GM12872 (cell line): ENCODE results near the gene ESAM.

ENCODE experiments used
- TF ChIP-seq, protein P1 (sequence below): IDR thresholded peaks from 3 replicates; pipeline ENCODE4 v1.5.1; 2011; ENCODE audit warnings: low read depth, mild to moderate bottlenecking, low read length, moderate library complexity; ENCODE audit not compliant: insufficient read depth

The ESAM gene

DNA sequence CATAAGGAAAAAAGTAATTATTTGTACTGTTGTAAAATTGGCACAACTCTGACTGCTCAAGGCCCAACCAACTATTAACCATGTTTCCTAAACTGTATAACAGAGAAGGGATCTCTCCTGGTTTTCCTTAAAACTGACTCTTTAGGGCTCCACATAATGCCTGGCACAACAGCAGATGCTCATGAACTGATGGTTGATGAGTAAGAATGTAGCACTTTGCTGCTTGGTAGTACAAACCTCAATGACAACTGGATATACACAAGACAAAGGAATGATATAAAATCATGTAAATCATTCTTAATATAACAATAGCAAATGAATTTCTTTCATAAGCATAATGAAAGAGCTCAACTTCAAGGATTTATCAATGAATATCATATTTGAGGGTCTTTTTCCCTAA lies 26.4 kb upstream of the ESAM start:
- TF ChIP-seq, protein P1, sequence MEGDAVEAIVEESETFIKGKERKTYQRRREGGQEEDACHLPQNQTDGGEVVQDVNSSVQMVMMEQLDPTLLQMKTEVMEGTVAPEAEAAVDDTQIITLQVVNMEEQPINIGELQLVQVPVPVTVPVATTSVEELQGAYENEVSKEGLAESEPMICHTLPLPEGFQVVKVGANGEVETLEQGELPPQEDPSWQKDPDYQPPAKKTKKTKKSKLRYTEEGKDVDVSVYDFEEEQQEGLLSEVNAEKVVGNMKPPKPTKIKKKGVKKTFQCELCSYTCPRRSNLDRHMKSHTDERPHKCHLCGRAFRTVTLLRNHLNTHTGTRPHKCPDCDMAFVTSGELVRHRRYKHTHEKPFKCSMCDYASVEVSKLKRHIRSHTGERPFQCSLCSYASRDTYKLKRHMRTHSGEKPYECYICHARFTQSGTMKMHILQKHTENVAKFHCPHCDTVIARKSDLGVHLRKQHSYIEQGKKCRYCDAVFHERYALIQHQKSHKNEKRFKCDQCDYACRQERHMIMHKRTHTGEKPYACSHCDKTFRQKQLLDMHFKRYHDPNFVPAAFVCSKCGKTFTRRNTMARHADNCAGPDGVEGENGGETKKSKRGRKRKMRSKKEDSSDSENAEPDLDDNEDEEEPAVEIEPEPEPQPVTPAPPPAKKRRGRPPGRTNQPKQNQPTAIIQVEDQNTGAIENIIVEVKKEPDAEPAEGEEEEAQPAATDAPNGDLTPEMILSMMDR = no peak

DNA sequence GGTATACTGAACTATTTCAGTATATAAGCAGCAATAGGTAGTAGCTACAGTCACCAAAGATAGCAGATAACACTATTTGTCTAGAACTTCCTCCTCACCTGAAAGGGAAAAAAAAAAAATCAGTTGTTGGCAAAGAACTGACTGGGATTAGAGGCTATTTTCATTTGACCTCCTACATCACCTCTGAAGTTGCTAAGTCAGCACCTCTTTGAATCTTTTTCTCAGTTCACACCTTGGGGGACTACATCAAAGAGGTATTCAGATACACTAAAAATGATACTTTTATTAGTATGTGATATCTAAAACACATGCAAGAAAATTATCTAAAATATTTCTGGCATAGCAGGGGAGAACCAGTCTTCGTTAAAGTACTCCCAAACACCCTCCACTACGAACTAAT lies 22.0 kb upstream of the ESAM start:
- TF ChIP-seq, protein P1 = no peak

DNA sequence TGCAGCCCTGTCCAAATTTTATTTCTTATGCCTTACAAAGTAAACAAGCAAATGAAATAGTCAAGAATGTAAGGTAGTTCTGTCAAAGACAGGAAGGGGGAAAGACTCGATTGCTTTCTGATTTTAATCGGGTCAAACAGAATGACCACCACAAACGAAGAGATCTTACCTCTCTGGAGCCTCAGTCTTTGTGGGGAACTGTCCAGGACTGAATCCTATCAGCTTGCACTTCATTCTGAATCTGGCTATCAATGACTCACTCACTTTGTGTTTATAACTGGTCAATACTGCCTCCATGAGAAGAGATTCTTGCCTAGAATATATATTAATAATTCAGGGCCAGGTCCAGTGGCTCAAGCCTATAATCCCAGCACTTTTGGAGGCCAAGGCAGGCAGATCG lies 20.9 kb upstream of the ESAM start:
- TF ChIP-seq, protein P1 = no peak

DNA sequence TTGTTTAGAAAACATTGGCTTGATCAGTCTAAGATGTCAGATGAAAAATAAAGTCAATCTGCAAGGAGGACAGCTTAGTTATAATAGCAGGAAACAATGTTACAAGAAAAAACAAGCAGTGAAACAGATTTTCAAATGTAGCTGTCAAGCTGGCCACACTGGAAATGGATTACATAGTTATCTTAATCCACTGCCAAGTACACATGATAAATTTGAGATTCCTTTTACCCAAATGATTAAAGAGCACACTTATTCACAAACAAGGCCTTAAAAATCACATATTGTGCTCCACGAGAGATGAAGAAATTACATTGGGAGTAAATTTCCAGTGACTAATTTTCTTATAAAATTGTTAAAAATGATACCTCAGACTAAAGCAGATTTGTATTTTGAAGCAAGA lies 17.5 kb upstream of the ESAM start:
- TF ChIP-seq, protein P1 = no peak

DNA sequence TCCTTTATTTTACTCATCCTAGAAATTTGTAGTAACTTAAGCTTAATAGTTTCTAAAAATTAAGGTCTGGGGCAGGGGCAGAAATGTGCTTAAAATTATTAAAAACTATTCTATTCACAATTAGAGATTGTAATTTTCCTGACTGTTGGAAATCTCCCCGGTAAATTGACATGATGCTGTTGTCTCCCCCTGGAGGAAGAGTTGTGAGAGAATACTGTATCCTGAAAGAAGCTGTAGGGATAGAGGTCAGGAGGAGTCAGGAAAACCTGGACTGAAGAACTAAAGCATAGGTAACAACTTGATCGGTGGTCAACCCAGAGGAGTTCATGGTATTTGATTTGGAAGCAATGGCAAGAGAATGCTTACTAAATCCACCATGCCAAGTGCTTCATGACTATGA lies 16.2 kb upstream of the ESAM start:
- TF ChIP-seq, protein P1 = no peak

DNA sequence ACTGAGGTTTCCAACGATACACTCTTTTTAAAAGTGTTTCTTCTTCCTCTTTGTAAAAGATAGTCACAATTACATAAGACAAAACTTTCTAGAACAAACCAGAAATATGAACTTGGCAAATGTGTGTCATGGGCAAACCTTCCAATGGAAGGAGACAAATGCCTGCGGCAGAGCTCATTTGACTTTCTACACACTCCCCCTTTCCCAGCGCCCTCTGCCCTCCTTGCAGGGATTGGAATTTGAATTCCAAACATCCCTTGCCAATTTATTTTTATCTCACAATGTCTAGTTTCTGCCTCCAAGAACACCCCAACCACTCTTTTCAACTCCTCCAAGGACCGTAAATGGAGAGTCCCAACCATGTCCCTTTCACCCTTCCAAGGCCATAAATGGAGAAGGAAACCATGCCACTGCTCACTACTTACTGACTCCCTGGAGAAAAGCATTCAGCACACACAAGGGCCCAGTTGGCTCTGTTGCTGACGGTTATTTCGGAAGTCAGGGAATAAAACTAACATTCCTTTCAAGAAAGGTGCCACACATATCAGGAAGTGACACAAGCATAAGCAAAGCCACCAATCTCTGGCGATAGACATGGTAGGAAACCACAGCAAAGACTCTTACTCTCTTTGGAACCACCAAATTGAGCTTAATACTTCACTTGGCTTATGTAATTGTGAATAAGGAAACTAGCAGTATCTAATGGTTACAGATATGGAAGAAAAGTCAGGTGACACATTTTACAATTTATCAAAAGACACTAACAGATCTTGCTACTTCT lies 15.0 kb upstream of the ESAM start:
- TF ChIP-seq, protein P1 = no peak

DNA sequence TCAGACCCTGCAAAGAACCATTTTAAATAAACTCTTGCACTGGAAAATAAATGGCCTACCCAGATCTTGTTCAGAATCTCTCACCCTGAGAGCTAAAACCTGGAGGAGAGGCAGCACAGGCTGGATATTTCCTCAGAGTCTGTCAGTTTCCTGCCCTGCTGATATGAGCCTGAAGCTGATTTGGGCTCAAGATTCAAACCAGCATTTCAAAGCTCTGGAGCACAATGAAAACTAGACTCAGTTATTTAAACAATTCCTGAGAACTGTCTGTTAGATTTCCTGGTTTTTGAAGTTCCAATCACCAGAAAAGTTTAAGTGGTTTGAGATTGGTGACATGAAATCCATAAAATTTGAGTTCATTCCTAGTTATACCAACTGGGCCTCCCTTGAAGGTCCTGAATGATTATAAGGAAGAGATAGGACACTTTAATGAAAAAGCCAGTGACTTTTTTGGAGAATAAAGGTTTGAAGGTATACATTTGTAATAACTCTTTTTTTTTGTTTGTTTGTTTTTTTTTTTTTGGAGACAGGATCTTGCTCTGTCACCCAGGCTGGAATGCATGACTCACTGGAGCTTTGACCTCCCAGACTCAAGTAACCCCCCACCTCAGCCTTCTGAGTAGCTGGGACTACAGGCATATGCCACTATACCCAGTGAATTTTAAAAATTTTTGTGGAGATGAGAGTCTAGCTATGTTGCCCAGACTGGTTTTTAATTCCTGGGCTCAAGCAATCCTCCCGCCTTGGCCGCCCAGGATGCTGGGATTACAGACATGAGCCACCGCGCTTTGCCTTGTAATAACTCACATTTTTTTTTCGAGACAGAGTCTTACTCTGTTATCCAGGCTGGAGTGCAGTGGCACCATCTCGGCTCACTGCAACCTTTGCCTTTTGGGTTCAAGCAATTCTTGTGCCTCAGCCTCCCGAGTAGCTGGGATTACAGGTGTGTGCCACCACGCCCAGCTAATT lies 8.0 kb upstream of the ESAM start:
- TF ChIP-seq, protein P1 = no peak
